ENCODE results near the gene HTR2A. TPM values are rescaled to one million over a fixed set of nuclear protein-coding genes. Genes with fewer than 3 reads are reported as not detected.

HTR2A gene
- total RNA-seq, 1 experiment from 2014 or later, result not detected

- CTCF ChIA-PET, result no interaction called here
- no peak for DNase-seq (ENCODE audit: low read depth, low spot score)
- intact Hi-C loops (cut with micrococcal nuclease; ENCODE audit: unreplicated experiment), result no loop called here
Observed at GRCh38 chr13:46861959-46862358, 34.9 kb downstream of the HTR2A start.

GRCh38 chr13:46860722-46861121 is 36.1 kb downstream of the HTR2A start:
- H3K27me3 ChIP-seq (ENCODE audit: control insufficient read depth, insufficient read depth, low read length), result no peaks in the 10 kb centered on the region
- no peak for ATAC-seq
- no peaks in the 10 kb centered on the region for H3K4me1 ChIP-seq (ENCODE audit: control insufficient read depth, insufficient read depth, low read length)
- no peak overlapping the region for H3K4me3 ChIP-seq (ENCODE audit: low read depth in 2 of 2, low read length in 2 of 2)
- no TSS peak for BruUV-seq (replicated peaks)
- no peak overlapping the region for H3K27ac ChIP-seq (ENCODE audit: low read length)
- intact Hi-C loops (cut with micrococcal nuclease; ENCODE audit: unreplicated experiment) (no loop called here), in situ Hi-C loops (cut with HindIII; ENCODE audit: low pct_unique_long_range_greater_than_20kb, low sequenced_read_pairs) (no loop called here)
- no peak for TF ChIP-seq SIN3A (IDR thresholded peaks at IDR 0.05; ENCODE audit: borderline replicate concordance, insufficient read depth, low read depth, low read length)
- TF ChIP-seq TCF7L2 (IDR thresholded peaks at IDR 0.05; ENCODE audit: low read depth, low read length), result no peak
- TF ChIP-seq POLR2AphosphoS5 (IDR thresholded peaks at IDR 0.05; ENCODE audit: low read depth, low read length), result no peak
- no peak for TF ChIP-seq CTCF (IDR thresholded peaks at IDR 0.05)
- no peak for TF ChIP-seq REST (IDR thresholded peaks at IDR 0.05; ENCODE audit: insufficient read depth in 1 of 2, low read depth in 2 of 2, low read length in 1 of 2)
- ChIA-PET CTCF (no interaction called here), POLR2A (no interaction called here)
- DNase-seq (ENCODE audit: low read depth, low spot score), result no peak
- no peaks in the 10 kb centered on the region for H3K9me3 ChIP-seq (ENCODE audit: control insufficient read depth, insufficient read depth, low read depth, low read length)
- H3K36me3 ChIP-seq (ENCODE audit: control insufficient read depth, insufficient read depth, low read length), result no peaks in the 10 kb centered on the region

More at GRCh38 chr13:46861959-46862358, 34.9 kb downstream of the HTR2A start:
- Histone ChIP-seq H3K9me3 (ENCODE audit: control insufficient read depth, insufficient read depth, low read depth, low read length) (no peaks in the 10 kb centered on the region), H3K27ac (ENCODE audit: low read length) (no peak overlapping the region), H3K4me3 (ENCODE audit: low read depth in 2 of 2, low read length in 2 of 2) (no peak overlapping the region), H3K27me3 (ENCODE audit: control insufficient read depth, insufficient read depth, low read length) (no peaks in the 10 kb centered on the region), H3K4me1 (ENCODE audit: control insufficient read depth, insufficient read depth, low read length) (no peaks in the 10 kb centered on the region), H3K36me3 (ENCODE audit: control insufficient read depth, insufficient read depth, low read length) (no peaks in the 10 kb centered on the region)
- POLR2A ChIA-PET, result no interaction called here
- in situ Hi-C loops (cut with HindIII; ENCODE audit: low pct_unique_long_range_greater_than_20kb, low sequenced_read_pairs), result no loop called here
- BruUV-seq (replicated peaks), result no TSS peak
- no peak for ATAC-seq
- TF ChIP-seq TCF7L2 (IDR thresholded peaks at IDR 0.05; ENCODE audit: low read depth, low read length) (no peak), POLR2AphosphoS5 (IDR thresholded peaks at IDR 0.05; ENCODE audit: low read depth, low read length) (no peak)

- no peak overlapping the region for H3K4me3 ChIP-seq (ENCODE audit: low read depth in 2 of 2, low read length in 2 of 2)
- ATAC-seq, result no peak
- in situ Hi-C loops (cut with HindIII; ENCODE audit: low pct_unique_long_range_greater_than_20kb, low sequenced_read_pairs) (no loop called here), intact Hi-C loops (cut with micrococcal nuclease; ENCODE audit: unreplicated experiment) (no loop called here)
- no TSS peak for BruUV-seq (replicated peaks)
- no peaks in the 10 kb centered on the region for H3K36me3 ChIP-seq (ENCODE audit: control insufficient read depth, insufficient read depth, low read length)
- no peak for DNase-seq (ENCODE audit: low read depth, low spot score)
- no peak overlapping the region for H3K27ac ChIP-seq (ENCODE audit: low read length)
- H3K27me3 ChIP-seq (ENCODE audit: control insufficient read depth, insufficient read depth, low read length), result no peaks in the 10 kb centered on the region
- H3K9me3 ChIP-seq (ENCODE audit: control insufficient read depth, insufficient read depth, low read depth, low read length), result no peaks in the 10 kb centered on the region
- POLR2A ChIA-PET, result no interaction called here
- H3K4me1 ChIP-seq (ENCODE audit: control insufficient read depth, insufficient read depth, low read length), result no peaks in the 10 kb centered on the region
- CTCF ChIA-PET, result no interaction called here
- TF ChIP-seq POLR2AphosphoS5 (IDR thresholded peaks at IDR 0.05; ENCODE audit: low read depth, low read length), result no peak
- TF ChIP-seq CTCF (IDR thresholded peaks at IDR 0.05), result no peak
Observed at GRCh38 chr13:46858776-46859175, 38.1 kb downstream of the HTR2A start.
